Neural progenitor cell (in vitro differentiated cells): ENCODE measurements around the gene CAMKMT. TPM values are rescaled to one million over a fixed set of nuclear protein-coding genes. Genes with fewer than 3 reads are reported as not detected.

Experiments used
- DNase-seq: peaks from one replicate; pipeline ENCODE4 v3.0.0-alpha.2; 2016; ENCODE audit warnings: low spot score
- H2AFZ ChIP-seq: fragments of 200-600 bp; sonication (generic); replicated peaks from 2 replicates; pipeline ENCODE4 v1.6.1; 2016; ENCODE audit warnings: antibody characterized with exemption
- H3F3A ChIP-seq: fragments of 200-600 bp; sonication (generic); 2 replicates; pipeline ENCODE4 v1.6.1; 2016; ENCODE audit warnings: antibody characterized with exemption, low read depth
- H3K27ac ChIP-seq: fragments of 200-600 bp; sonication (generic); 2 replicates; pipeline ENCODE4 v1.5.1; 2016; ENCODE audit warnings: mild to moderate bottlenecking
- H3K27me3 ChIP-seq: fragments of 200-600 bp; sonication (generic); 2 replicates; pipeline ENCODE4 v1.6.1; 2016; ENCODE audit warnings: mild to moderate bottlenecking, moderate library complexity
- H3K36me3 ChIP-seq: fragments of 200-600 bp; sonication (generic); 2 replicates; pipeline ENCODE4 v1.5.1; 2016
- H3K4me1 ChIP-seq: fragments of 200-600 bp; sonication (generic); 2 replicates; pipeline ENCODE4 v1.6.1; 2016; ENCODE audit warnings: mixed run types
- H3K4me2 ChIP-seq: fragments of 200-600 bp; sonication (generic); 2 replicates; pipeline ENCODE4 v1.6.1; 2016
- H3K4me3 ChIP-seq: fragments of 200-600 bp; sonication (generic); 2 replicates; pipeline ENCODE4 v1.5.1; 2016
- H3K79me2 ChIP-seq: fragments of 200-600 bp; sonication (generic); 2 replicates; pipeline ENCODE4 v1.6.1; 2016; ENCODE audit warnings: low read depth
- H3K9ac ChIP-seq: fragments of 200-600 bp; sonication (generic); 2 replicates; pipeline ENCODE4 v1.6.1; 2016
- H3K9me3 ChIP-seq: fragments of 200-600 bp; sonication (generic); 2 replicates; pipeline ENCODE4 v1.5.1; 2016; ENCODE audit warnings: low read depth
- H4K20me1 ChIP-seq: fragments of 200-600 bp; sonication (generic); 2 replicates; pipeline ENCODE4 v1.6.1; 2016; ENCODE audit warnings: low read depth
- H3K27ac Mint-ChIP-seq: 3 replicates; pipeline ENCODE4 v1.8.0; 2021; ENCODE audit warnings: mixed read lengths
- H3K27me3 Mint-ChIP-seq: 2 replicates; pipeline ENCODE4 v1.8.0; 2022; ENCODE audit warnings: low read depth, mild to moderate bottlenecking, inconsistent platforms, moderate library complexity, mixed read lengths; ENCODE audit not compliant: insufficient read depth
- H3K36me3 Mint-ChIP-seq: 3 replicates; pipeline ENCODE4 v1.8.0; 2021; ENCODE audit warnings: mixed read lengths
- H3K4me1 Mint-ChIP-seq: 3 replicates; pipeline ENCODE4 v1.8.0; 2021; ENCODE audit warnings: mixed read lengths
- H3K4me3 Mint-ChIP-seq: 3 replicates; pipeline ENCODE4 v1.8.0; 2021; ENCODE audit warnings: mild to moderate bottlenecking, moderate library complexity, mixed read lengths
- H3K9me3 Mint-ChIP-seq: 3 replicates; pipeline ENCODE4 v1.8.0; 2020; ENCODE audit warnings: mixed read lengths
- EZH2 ChIP-seq: fragments of 200-600 bp; sonication (generic); IDR thresholded peaks from 2 replicates; pipeline ENCODE4 v1.6.1; 2017; ENCODE audit warnings: antibody characterized with exemption, mild to moderate bottlenecking, moderate library complexity
- EZH2phosphoT487 ChIP-seq: fragments of 200-600 bp; sonication (generic); IDR thresholded peaks from 2 replicates; pipeline ENCODE4 v1.6.1; 2017; ENCODE audit warnings: antibody characterized with exemption
- total RNA-seq: library from RNA; depleted of rRNA; stranded (reverse); fragments of >200 nt; gene quantifications from 2 replicates; pipeline ENCODE4 v1.2.3, GENCODE V29; 2015; ENCODE audit warnings: low replicate concordance
- TF ChIP-seq, protein P1 (sequence below): fragments of 200-600 bp; sonication (generic); IDR thresholded peaks from 2 replicates; pipeline ENCODE4 v1.5.1; 2017; ENCODE audit warnings: antibody characterized with exemption, mild to moderate bottlenecking

CAMKMT gene
- total RNA-seq, 1 donor from 2014 or later, result 28.5 TPM

DNA sequence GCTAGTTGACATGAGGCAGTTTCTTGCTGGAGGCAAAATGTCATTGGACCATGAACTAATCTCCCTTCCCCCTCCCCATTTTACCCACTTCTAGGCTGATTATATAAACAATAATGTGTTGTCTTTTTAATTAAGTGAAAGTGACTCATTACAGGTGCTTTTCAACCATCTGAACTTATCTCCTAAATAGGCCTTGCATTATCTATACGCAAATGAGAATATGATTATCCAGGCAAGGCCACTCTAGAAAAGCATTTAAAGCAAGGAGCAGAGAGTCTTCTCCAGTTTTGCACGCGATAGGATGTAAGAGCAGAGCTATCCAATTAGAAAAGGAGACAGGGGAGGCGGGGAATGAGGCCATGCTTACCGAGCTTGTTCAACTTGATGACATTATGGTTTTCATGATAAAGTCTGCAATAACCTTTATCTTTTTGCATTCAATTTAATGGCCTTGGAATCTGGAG is 293.7 kb downstream of the CAMKMT start:
- Mint-ChIP-seq H3K36me3 (no peaks in the 10 kb centered on the region), H3K4me1 (peaks cover 9% of the 10 kb centered on the region), H3K27ac (no peak overlapping the region), H3K9me3 (no peaks in the 10 kb centered on the region), H3K4me3 (no peak overlapping the region), H3K27me3 (peaks cover 2% of the 10 kb centered on the region)
- no peak for DNase-seq
- Histone ChIP-seq H3K9ac (no peak overlapping the region), H3K79me2 (peaks cover 6% of the 10 kb centered on the region), H3K4me3 (no peak overlapping the region), H3K4me1 (peaks cover 44% of the 10 kb centered on the region), H3F3A (peaks cover 36% of the 10 kb centered on the region), H3K27me3 (no peaks in the 10 kb centered on the region), H3K36me3 (no peaks in the 10 kb centered on the region), H4K20me1 (no peaks in the 10 kb centered on the region), H3K4me2 (peak overlapping the region; percentile 22), H3K27ac (no peak overlapping the region), H3K9me3 (no peaks in the 10 kb centered on the region), H2AFZ (no peak overlapping the region)
- TF ChIP-seq EZH2phosphoT487 (no peak), EZH2 (no peak)
- TF ChIP-seq, protein P1, sequence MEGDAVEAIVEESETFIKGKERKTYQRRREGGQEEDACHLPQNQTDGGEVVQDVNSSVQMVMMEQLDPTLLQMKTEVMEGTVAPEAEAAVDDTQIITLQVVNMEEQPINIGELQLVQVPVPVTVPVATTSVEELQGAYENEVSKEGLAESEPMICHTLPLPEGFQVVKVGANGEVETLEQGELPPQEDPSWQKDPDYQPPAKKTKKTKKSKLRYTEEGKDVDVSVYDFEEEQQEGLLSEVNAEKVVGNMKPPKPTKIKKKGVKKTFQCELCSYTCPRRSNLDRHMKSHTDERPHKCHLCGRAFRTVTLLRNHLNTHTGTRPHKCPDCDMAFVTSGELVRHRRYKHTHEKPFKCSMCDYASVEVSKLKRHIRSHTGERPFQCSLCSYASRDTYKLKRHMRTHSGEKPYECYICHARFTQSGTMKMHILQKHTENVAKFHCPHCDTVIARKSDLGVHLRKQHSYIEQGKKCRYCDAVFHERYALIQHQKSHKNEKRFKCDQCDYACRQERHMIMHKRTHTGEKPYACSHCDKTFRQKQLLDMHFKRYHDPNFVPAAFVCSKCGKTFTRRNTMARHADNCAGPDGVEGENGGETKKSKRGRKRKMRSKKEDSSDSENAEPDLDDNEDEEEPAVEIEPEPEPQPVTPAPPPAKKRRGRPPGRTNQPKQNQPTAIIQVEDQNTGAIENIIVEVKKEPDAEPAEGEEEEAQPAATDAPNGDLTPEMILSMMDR, result no peak

DNA sequence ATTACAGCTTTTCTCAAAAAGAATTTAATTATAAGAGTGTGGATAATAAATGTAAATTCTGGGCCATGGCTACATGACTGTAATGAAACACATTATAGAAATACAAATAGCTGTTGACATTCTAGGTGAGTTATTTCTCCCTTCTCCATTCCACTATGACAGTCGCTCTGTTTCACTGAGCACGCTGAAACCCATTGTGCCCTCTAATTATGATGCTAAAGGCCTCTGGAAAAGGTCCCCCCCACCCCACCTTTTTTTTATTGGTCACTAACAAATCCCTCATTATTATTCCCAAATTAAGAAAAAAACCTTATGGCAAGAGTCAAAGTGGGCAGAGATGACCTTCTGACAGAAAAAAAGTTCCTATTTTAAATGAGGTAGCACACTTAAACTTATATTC is 294.7 kb downstream of the CAMKMT start:
- no peak overlapping the region for H3K27ac ChIP-seq
- H3K79me2 ChIP-seq, result peaks cover 6% of the 10 kb centered on the region
- DNase-seq, result no peak
- H3K9ac ChIP-seq, result no peak overlapping the region
- no peaks in the 10 kb centered on the region for H4K20me1 ChIP-seq
- H3K36me3 ChIP-seq, result no peaks in the 10 kb centered on the region
- H3K4me2 ChIP-seq, result peak overlapping the region; percentile 27
- H3F3A ChIP-seq, result peaks cover 32% of the 10 kb centered on the region
- H3K4me3 ChIP-seq, result no peak overlapping the region
- H3K27me3 ChIP-seq, result no peaks in the 10 kb centered on the region
- H2AFZ ChIP-seq, result no peak overlapping the region
- TF ChIP-seq, protein P1, result no peak
- TF ChIP-seq EZH2phosphoT487 (no peak), EZH2 (no peak)
- Mint-ChIP-seq H3K4me3 (no peak overlapping the region), H3K27me3 (peaks cover 2% of the 10 kb centered on the region), H3K36me3 (no peaks in the 10 kb centered on the region), H3K27ac (no peak overlapping the region), H3K9me3 (no peaks in the 10 kb centered on the region), H3K4me1 (peaks cover 9% of the 10 kb centered on the region)
- H3K4me1 ChIP-seq, result peaks cover 44% of the 10 kb centered on the region
- H3K9me3 ChIP-seq, result no peaks in the 10 kb centered on the region

DNA sequence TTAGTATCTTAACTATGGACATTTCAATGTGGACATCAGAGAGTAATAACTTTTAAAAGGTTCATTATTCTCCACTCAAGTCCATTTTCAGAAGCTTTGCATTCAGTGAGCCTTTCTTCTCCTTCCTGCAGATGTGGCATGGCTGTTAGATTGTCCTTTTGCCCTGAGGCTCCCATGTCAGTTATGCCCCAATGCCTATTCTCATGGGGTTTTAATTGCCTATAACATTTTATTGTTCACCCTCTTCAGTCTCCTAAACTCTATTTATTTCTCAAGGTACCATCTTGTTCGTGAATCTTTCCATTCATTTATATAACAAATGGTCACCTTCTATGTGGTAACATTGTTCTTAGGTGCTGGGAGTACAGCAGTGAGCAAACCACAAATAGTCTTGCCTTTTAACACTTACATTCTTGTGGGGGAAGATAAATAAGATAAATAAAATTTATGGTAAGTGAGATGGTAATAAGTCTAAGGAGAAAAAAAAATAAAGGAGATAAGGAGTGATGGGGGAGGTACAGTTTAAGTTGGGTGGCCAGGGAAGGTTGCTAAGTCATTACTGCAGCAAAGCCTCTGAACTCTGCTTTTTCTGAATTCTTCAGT is 301.8 kb downstream of the CAMKMT start:
- TF ChIP-seq EZH2 (no peak), EZH2phosphoT487 (no peak)
- TF ChIP-seq, protein P1, result no peak
- no peak overlapping the region for H2AFZ ChIP-seq

More for the DNA sequence above, 301.8 kb downstream of the CAMKMT start:
- DNase-seq, result no peak
- H3K27me3 Mint-ChIP-seq, result no peaks in the 10 kb centered on the region
- H3K9me3 Mint-ChIP-seq, result no peaks in the 10 kb centered on the region
- no peak overlapping the region for H3K9ac ChIP-seq
- no peak overlapping the region for H3K27ac ChIP-seq
- no peaks in the 10 kb centered on the region for H3K27me3 ChIP-seq
- H3K79me2 ChIP-seq, result no peaks in the 10 kb centered on the region
- H3K4me1 ChIP-seq, result peaks cover 16% of the 10 kb centered on the region
- no peak overlapping the region for H3K4me3 Mint-ChIP-seq
- H3K4me1 Mint-ChIP-seq, result no peaks in the 10 kb centered on the region
- no peaks in the 10 kb centered on the region for H4K20me1 ChIP-seq
- no peaks in the 10 kb centered on the region for H3K36me3 ChIP-seq
- no peaks in the 10 kb centered on the region for H3K9me3 ChIP-seq
- H3F3A ChIP-seq, result peaks cover 15% of the 10 kb centered on the region
- no peaks in the 10 kb centered on the region for H3K36me3 Mint-ChIP-seq
- H3K4me3 ChIP-seq, result no peak overlapping the region
- H3K4me2 ChIP-seq, result peak overlapping the region; percentile 11
- H3K27ac Mint-ChIP-seq, result no peak overlapping the region
